ENCODE data around the gene DENND2A.

DENND2A gene, protein sequence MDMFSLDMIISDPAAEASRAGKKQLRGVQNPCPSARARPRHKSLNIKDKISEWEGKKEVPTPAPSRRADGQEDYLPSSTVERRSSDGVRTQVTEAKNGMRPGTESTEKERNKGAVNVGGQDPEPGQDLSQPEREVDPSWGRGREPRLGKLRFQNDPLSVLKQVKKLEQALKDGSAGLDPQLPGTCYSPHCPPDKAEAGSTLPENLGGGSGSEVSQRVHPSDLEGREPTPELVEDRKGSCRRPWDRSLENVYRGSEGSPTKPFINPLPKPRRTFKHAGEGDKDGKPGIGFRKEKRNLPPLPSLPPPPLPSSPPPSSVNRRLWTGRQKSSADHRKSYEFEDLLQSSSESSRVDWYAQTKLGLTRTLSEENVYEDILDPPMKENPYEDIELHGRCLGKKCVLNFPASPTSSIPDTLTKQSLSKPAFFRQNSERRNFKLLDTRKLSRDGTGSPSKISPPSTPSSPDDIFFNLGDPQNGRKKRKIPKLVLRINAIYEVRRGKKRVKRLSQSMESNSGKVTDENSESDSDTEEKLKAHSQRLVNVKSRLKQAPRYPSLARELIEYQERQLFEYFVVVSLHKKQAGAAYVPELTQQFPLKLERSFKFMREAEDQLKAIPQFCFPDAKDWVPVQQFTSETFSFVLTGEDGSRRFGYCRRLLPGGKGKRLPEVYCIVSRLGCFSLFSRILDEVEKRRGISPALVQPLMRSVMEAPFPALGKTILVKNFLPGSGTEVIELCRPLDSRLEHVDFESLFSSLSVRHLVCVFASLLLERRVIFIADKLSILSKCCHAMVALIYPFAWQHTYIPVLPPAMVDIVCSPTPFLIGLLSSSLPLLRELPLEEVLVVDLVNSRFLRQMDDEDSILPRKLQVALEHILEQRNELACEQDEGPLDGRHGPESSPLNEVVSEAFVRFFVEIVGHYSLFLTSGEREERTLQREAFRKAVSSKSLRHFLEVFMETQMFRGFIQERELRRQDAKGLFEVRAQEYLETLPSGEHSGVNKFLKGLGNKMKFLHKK

DNA sequence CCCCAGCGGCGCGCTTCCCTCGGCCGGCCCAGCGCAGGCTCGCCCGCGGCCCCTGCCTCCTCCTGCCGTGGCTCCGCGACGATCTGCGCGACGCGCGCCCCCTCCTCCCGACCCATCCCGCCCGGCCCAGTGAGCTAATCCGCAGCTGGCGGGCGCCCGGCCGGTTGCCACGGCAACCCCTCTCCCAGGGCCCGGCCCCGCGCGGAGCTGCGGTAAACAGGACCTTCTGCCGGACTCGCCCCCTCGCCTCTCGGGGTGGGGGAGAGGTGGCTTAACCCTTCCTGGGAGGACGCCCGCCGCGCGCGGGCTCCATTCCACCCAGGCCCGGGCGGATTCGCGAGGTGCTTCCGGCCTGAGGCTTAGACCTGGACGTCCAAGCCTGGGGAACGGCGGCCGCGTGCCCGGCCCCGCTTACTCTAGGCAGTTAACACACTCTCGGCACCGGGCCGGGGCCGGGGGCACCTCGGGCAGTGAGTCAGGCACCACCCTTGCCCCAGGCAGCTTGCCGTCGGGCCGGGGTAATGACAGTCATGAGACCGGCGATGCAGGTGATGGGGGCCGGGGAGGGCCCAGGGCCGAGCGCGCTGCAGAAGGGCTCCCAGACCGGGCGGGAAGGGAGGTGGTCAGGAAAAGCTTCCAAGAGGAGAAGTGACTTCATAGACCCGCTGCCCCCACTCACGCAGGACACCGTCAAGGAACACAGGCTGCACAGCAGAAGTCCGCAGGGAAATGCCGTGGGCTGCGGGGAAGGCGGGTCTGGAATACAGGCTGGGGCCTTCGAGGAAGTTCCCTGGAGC, at the start of gene DENND2A:
TSS of gene DENND2A (minus strand) at position 87 of the 797 bp plus-strand sequence. CDS start 38,416 bp downstream, outside the sequence.
- Mint-ChIP-seq H3K4me3 (peak within 1 kb of the TSS; percentile 84 to 85), H3K9me3 (no peaks in the 10 kb centered on the region), H3K4me1 (peaks cover 20% of the 10 kb centered on the region), H3K27me3 (peaks cover 81% of the 10 kb centered on the region), H3K27ac (no peak within 1 kb of the TSS)
- DNase-seq (peak; percentile 15 to 18), ATAC-seq (peak; percentile 53)

DNA sequence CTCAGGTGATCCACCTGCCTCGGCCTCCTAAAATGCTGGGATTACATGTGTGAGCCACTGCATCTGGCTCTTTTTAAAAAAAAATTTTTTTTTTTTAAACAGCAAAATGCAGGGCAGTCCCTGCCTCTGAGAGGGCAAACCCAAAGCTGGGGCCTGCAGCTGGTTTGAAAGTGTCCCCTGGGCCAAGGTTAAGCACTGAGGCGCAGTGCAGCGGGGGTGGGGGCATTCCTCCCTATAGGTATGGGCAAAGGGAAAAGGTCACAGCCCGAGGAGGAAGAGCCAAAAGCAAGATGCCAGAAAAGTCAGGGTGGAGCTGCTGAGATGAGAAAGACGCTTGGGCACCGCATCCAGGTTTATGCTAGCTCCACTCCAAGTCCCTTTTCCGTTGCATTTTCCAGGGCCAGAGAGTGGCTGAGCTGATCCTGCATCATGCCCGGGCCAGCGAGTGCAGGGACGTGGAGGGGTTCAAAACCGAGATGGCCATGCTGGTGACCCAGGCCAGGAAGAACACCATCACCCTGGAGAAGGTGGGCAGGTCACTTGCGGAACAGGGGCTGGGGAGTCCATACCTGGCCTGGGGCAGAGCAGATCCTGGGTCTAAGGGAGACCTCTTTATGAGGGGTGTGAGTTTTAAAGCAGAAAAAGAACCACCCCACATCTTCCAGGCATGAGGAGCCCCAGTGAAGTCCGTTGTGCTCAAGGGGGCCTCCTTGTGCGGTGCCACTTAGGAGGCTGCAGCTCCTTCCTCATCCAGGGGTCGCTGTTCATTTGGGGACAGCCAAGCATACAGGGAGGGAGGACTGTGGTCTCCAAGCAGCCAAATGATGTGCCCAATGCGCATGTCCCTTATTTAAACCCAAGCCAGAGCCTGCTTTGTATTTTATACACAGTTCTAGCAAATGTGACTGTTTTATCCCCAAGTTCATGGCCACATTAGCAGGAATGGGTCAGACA, 48.9 kb upstream of the DENND2A start:
- no peak overlapping the region for H3K27ac Mint-ChIP-seq
- H3K27me3 Mint-ChIP-seq, result no peaks in the 10 kb centered on the region
- no peak overlapping the region for H3K4me3 Mint-ChIP-seq
- DNase-seq, result peak in 1 of 2 donors; percentile 7
- H3K4me1 Mint-ChIP-seq, result peaks cover 19% of the 10 kb centered on the region
- H3K9me3 Mint-ChIP-seq, result no peaks in the 10 kb centered on the region
- no peak for ATAC-seq

DNA sequence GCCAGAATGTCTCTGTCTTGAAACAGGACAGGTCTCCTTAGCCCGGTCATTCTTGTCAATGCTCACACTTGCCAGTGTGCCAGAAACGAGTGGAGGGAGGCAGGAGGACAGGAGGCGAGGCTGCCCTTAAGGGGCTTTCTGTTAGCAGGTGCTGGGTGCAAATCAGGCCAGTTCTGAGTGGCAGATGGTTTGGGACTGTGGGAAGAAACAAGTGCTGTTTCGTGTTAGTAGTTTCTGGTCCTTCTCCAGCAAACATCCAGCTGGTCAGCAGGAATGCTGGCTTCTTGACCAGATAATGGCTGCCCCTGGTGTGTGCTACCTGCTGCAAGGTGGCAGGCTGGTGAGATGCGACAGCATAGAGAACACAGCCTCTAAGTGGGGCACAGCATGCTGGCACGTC, 47.7 kb upstream of the DENND2A start:
- Mint-ChIP-seq H3K27me3 (no peaks in the 10 kb centered on the region), H3K27ac (no peak overlapping the region), H3K4me3 (no peak overlapping the region), H3K4me1 (peaks cover 17% of the 10 kb centered on the region), H3K9me3 (no peaks in the 10 kb centered on the region)
- no peak for ATAC-seq
- peak in 1 of 2 donors; percentile 3 for DNase-seq

DNA sequence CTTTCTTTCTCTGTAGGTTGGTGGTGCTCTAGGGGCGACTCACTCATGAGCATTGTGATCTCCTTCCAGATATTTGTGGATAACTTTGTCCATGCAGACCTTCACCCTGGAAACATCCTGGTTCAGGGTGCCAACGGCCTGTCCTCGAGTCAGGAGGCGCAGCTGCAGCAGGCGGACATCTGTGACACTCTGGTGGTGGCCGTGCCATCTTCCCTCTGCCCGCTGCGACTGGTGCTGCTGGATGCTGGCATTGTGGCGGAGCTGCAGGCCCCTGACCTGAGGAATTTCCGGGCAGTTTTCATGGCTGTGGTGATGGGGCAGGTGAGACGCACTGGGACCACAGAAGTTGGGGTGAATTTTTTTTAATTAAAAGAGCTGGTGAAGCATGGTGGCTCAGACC, 46.3 kb upstream of the DENND2A start:
- H3K9me3 Mint-ChIP-seq, result no peaks in the 10 kb centered on the region
- no peaks in the 10 kb centered on the region for H3K27me3 Mint-ChIP-seq
- DNase-seq (no peak), ATAC-seq (no peak)
- peaks cover 3% of the 10 kb centered on the region for H3K4me1 Mint-ChIP-seq
- H3K27ac Mint-ChIP-seq, result no peak overlapping the region
- H3K4me3 Mint-ChIP-seq, result no peak overlapping the region

DNA sequence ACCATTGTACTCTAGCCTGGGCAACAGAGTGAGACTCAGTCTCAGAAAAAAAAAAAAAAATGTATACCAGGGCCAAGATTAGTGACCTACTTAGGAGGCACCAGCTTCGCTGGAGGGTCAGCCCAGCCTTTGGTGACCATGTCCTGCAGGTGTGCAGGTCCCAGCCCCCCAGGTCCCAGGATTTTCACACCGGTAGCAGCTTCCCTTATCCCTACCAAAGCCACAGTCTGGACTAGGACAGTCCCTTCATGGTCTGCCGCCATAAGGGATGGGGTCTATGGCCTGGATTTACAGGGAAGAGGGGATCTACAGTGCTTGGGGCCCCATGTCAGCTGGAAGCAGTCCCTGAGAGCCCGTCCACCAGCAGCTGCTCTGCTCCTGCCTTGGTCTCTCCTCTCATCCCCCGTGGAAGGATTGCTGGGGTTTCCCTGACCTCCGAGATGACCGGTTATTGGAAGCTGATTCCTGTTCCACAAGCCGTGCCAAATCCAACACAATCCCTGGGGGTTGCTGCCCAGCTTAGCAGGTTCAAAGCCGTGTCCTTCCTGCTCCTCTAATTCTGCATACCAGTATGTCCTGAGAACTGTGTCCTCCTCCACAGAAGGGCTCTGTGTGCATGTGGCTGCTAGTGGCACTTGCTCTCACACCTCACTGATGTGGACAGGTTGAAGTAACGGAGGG, 44.9 kb upstream of the DENND2A start:
- Mint-ChIP-seq H3K27ac (no peak overlapping the region), H3K27me3 (no peaks in the 10 kb centered on the region), H3K4me3 (no peak overlapping the region)

DNA sequence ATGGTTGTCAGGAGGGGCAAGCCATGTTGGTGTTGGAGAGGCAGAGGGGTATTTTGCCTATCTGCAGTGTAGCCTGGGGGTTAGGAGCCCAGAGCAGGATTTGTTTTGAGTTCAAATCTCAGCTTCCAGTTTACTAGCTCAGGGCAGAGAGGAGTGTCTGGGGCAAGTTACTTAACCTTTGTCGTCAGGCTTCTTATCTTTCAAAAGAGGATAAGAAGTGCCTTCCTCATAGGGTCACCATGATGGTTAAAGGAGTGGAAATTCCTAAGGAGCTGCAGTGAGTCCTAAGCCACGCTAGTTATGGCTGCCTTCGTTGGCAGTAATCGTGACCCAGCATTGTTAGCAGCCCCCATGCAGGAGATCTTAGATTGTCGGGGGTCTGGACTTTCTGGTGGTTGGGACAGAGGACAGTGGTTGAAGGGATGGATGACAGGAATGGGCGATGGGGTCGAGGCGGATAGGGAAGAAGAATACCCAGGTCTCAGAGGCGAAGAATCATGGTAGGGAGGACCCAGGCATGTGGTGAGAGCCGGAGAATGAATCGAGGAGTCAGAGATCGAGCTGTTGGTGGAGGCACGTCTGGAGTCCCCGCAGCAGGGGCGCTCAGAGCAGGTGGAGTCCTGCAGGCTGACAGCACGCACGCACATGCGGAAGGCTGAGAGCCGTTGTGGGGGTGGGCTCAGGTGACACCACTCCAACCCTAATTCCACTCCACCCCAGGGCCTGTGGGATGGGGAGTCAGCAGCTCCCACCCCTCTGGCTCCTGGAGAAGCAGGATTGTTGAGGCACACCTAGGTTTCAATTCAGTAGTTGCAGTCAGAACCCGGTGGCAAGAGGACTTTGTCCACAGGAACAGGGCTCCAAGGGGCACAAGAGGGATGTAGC, 43.7 kb upstream of the DENND2A start:
- ATAC-seq (no peak), DNase-seq (peak in 1 of 2 donors; percentile 4)
- Mint-ChIP-seq H3K4me1 (no peaks in the 10 kb centered on the region), H3K9me3 (no peaks in the 10 kb centered on the region), H3K27me3 (no peaks in the 10 kb centered on the region), H3K4me3 (no peak overlapping the region), H3K27ac (peak overlapping the region in 1 of 2 donors; percentile 52)

More for the DNA sequence above, 44.9 kb upstream of the DENND2A start:
- ATAC-seq, result no peak
- no peaks in the 10 kb centered on the region for H3K4me1 Mint-ChIP-seq
- H3K9me3 Mint-ChIP-seq, result no peaks in the 10 kb centered on the region
- peak in 1 of 2 donors; percentile 2 for DNase-seq

DNA sequence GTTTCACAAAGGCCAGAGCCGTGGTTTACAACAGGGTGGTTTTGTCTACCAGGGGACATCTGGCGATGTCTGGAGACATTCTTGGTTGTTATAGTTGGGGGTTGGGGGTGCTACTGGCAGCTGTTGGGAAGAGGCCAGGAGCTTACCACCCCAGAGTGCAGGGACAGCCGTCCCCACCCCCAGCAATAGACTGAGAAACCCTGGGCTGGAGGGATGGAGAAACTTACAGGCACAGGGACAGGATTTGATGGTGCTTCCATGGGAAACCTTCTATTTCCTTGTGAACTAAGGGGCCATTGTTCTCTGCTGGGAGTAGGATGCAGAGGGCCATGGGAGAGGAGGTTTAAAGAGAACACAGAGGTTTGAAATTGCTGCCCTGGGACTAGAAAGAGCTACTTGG, 43.0 kb upstream of the DENND2A start:
- ATAC-seq, result no peak
- H3K9me3 Mint-ChIP-seq, result no peaks in the 10 kb centered on the region
- H3K27me3 Mint-ChIP-seq, result no peaks in the 10 kb centered on the region
- H3K4me1 Mint-ChIP-seq, result no peaks in the 10 kb centered on the region
- no peak for DNase-seq
- H3K4me3 Mint-ChIP-seq, result no peak overlapping the region
- peak overlapping the region; percentile 23 to 52 for H3K27ac Mint-ChIP-seq

DNA sequence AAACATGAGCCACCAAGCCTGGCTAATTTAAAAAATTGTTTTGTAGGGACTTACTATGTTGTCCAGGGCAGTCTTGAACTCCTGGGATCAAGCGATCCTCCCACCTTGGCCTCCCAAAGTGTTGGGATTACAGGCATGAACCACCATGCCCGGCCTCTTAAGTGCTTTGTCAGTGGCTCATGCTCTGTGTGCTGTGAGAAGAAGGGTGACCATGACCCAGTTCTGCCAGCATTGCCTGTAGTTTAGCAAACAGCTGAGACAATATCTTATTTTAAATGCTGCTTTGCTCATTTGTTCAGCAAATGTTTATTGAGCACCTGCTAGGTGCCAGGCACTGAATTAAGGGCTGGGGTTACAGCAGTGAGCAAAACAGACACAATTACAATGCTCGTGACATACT, 41.2 kb upstream of the DENND2A start:
- Mint-ChIP-seq H3K4me3 (no peak overlapping the region), H3K4me1 (peaks cover 10% of the 10 kb centered on the region), H3K27ac (no peak overlapping the region), H3K9me3 (no peaks in the 10 kb centered on the region), H3K27me3 (no peaks in the 10 kb centered on the region)
- DNase-seq (no peak), ATAC-seq (no peak)

DNA sequence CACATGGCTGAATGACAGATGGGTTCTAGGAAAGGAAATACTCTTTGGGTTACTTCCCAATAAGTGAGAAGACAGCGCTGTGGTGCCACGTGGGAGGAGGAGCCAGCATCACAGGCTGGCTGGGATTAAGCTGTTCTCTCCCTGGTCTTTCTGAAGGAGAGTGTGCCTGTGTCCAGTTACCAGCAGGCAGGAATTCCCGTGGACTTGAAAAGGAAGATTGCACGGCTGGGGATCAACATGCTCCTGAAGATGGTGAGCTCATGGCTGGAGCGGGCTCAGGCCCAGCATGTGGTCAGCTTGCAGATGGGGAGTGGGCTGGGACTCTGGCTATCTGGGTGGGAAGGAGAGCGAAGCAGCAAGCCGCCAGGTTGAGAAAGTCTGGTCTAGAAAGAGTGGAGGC, 40.3 kb upstream of the DENND2A start:
- H3K4me1 Mint-ChIP-seq, result peaks cover 18% of the 10 kb centered on the region
- no peaks in the 10 kb centered on the region for H3K9me3 Mint-ChIP-seq
- no peak for ATAC-seq
- DNase-seq, result no peak
- H3K27me3 Mint-ChIP-seq, result no peaks in the 10 kb centered on the region
- H3K27ac Mint-ChIP-seq, result peak overlapping the region in 1 of 2 donors; percentile 24
- no peak overlapping the region for H3K4me3 Mint-ChIP-seq

DNA sequence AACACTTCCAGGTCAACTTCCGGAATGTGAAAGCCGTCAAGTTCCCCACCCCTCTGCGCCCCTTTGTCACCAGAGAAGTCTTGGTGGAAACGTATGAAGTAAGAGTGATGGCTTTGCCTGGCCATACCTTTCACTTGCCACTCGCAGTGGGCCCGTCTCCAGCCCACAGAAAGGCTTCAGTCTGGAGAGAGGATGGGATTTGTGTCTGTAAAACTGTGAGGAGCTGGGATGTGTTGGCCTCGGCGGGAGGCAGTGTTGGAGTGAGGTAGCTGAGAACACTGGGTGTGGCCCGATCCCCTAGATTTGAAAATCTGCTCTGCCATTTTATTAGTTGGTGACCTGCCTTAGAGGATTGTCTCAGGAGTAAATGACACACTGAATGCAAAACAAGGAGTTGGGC, 38.6 kb upstream of the DENND2A start:
- Mint-ChIP-seq H3K27me3 (no peaks in the 10 kb centered on the region), H3K9me3 (no peaks in the 10 kb centered on the region), H3K27ac (no peak overlapping the region), H3K4me1 (peaks cover 35% of the 10 kb centered on the region), H3K4me3 (no peak overlapping the region)
- DNase-seq (no peak), ATAC-seq (no peak)

DNA sequence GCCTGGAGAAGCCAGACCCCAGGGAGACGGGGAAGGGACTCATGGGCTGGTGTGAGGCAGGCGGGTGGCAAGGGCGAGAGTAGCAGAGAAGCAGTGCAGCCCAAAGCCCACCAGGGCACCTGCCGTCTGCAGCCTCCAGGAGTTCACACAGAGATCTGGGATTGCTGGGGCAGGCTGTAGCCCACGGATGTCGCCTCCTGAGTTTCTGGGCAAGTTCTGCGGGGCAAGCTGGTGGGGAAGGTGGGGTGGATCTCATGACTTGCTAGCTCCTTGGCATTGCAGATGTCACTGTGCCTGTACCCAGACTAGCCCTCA, 38.2 kb upstream of the DENND2A start:
- peak; percentile 41 for ATAC-seq
- Mint-ChIP-seq H3K4me3 (no peak overlapping the region), H3K27ac (no peak overlapping the region)

DNA sequence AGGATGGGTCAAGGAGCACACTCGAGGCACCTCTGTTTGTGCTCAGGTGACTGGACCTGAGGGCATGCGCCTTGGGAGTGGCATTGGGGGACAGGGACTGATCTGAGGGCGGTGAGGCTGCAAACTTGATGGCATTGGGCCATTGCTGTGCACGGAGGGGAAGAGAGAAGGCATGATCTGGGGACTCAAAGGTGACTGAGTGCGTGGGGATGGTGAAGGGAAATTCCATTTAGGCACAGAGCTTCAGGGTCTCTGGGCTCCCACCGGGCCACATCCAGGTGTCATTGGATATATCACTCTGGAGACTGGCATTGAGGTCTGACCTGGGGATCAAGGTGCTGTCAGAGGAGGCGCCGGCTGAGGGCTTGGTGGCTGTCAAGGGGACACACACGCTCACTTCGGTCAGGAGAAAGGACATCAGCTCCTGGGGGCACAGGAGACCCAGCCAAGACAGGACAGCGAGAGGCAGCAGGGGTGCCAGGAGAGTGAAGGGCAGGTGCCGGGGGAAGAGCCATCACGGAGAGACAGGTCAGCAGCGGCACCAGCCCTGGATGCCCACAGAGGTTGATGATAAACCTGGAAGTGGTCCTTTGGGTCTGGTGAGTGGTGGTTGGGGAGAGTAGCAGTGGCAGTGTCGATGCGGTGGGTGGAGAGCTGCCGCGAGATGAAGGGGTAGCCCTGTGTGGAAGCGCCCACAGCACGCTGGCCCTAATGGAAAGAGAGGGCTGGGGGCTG, 37.6 kb upstream of the DENND2A start:
- ATAC-seq, result no peak
- peak overlapping the region in 1 of 2 donors; percentile 14 for H3K27ac Mint-ChIP-seq
- no peaks in the 10 kb centered on the region for H3K27me3 Mint-ChIP-seq
- H3K9me3 Mint-ChIP-seq, result no peaks in the 10 kb centered on the region
- H3K4me3 Mint-ChIP-seq, result no peak overlapping the region
- peaks cover 44% of the 10 kb centered on the region for H3K4me1 Mint-ChIP-seq
- DNase-seq, result no peak

More for the DNA sequence above, 38.2 kb upstream of the DENND2A start:
- no peak for DNase-seq
- Mint-ChIP-seq H3K4me1 (peaks cover 40% of the 10 kb centered on the region), H3K9me3 (no peaks in the 10 kb centered on the region), H3K27me3 (no peaks in the 10 kb centered on the region)

DNA sequence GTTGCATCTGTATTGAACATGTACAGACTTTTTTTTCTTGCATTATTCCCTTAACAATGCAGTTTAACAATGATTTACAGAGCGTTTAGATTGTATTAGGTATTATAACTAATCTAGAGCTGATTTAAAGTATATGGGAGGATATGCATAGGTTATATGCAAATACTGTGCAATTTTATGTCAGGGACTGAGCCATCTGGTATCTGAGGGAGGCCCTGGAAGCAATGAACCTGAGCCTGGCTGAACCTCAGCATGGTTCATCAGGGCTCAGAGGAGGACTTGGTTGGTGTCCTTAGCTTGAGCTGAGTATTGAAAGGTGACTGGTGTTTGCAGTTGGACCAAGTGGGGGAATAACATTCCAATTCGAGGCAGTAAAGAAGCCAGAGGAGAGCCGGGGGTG, 36.9 kb upstream of the DENND2A start:
- H3K27ac Mint-ChIP-seq, result peak overlapping the region in 1 of 2 donors; percentile 21
- peaks cover 44% of the 10 kb centered on the region for H3K4me1 Mint-ChIP-seq
- H3K4me3 Mint-ChIP-seq, result no peak overlapping the region
- H3K9me3 Mint-ChIP-seq, result no peaks in the 10 kb centered on the region
- ATAC-seq (no peak), DNase-seq (no peak)
- H3K27me3 Mint-ChIP-seq, result no peaks in the 10 kb centered on the region

Measured in stimulated activated naive CD8-positive, alpha-beta T cell treated with anti-CD3 and anti-CD28 coated beads, Interleukin-15, amount 100 ng/mL, for 72 hours (primary cell).